ENCODE data around the gene CNKSR3.
A peak's percentile ranks its signal among the peaks of the same experiment; 100 is the strongest.

The CNKSR3 gene

GRCh38 chr6:154504102-154504501, 6.4 kb downstream of the CNKSR3 start:
- no peak overlapping the region for H3K4me3 ChIP-seq (ENCODE audit: low read depth, low read length)
- TF ChIP-seq, protein P1, sequence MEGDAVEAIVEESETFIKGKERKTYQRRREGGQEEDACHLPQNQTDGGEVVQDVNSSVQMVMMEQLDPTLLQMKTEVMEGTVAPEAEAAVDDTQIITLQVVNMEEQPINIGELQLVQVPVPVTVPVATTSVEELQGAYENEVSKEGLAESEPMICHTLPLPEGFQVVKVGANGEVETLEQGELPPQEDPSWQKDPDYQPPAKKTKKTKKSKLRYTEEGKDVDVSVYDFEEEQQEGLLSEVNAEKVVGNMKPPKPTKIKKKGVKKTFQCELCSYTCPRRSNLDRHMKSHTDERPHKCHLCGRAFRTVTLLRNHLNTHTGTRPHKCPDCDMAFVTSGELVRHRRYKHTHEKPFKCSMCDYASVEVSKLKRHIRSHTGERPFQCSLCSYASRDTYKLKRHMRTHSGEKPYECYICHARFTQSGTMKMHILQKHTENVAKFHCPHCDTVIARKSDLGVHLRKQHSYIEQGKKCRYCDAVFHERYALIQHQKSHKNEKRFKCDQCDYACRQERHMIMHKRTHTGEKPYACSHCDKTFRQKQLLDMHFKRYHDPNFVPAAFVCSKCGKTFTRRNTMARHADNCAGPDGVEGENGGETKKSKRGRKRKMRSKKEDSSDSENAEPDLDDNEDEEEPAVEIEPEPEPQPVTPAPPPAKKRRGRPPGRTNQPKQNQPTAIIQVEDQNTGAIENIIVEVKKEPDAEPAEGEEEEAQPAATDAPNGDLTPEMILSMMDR (IDR thresholded peaks at IDR 0.05; ENCODE audit: low read depth, low read length, missing control alignments) = no peak
- DNase-seq (ENCODE audit: low read depth) = no peak

DNA sequence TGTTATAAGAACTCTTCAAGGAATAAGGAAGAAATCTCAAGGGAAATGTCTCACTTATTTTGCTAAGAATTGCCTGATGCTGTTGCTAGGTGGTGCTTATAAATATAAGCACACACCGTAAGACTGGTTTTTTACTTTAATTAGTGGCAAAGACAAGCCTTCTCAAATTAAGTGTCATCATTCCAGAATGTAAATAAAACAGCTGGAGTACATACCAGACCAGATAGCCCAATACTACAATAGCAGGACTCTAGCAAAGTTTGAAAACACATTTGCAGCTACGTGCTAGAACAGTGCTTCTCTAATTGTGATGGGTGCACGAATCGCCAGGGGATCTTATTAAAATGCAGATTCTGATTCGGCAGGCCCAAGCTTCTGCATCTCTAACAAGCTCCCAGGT, 6.8 kb downstream of the CNKSR3 start:
- TF ChIP-seq, protein P1 (IDR thresholded peaks at IDR 0.05; ENCODE audit: low read depth, low read length, missing control alignments) = no peak
- no peak for DNase-seq (ENCODE audit: low read depth)
- no peak overlapping the region for H3K4me3 ChIP-seq (ENCODE audit: low read depth, low read length)

- H3K4me3 ChIP-seq (ENCODE audit: low read depth, low read length) = no peak overlapping the region
- TF ChIP-seq, protein P1 (IDR thresholded peaks at IDR 0.05; ENCODE audit: low read depth, low read length, missing control alignments) = no peak
- DNase-seq (ENCODE audit: low read depth) = no peak
Observed at GRCh38 chr6:154502553-154502952, 7.9 kb downstream of the CNKSR3 start.

GRCh38 chr6:154501578-154501868, 9.0 kb downstream of the CNKSR3 start:
- H3K4me3 ChIP-seq (ENCODE audit: low read depth, low read length) = no peak overlapping the region
- no peak for DNase-seq (ENCODE audit: low read depth)
- TF ChIP-seq, protein P1 (IDR thresholded peaks at IDR 0.05; ENCODE audit: low read depth, low read length, missing control alignments) = no peak

- no peak overlapping the region for H3K4me3 ChIP-seq (ENCODE audit: low read depth, low read length)
- DNase-seq (ENCODE audit: low read depth) = no peak
- TF ChIP-seq, protein P1 (IDR thresholded peaks at IDR 0.05; ENCODE audit: low read depth, low read length, missing control alignments) = peak; percentile 29
Observed at GRCh38 chr6:154500769-154501577, 9.5 kb downstream of the CNKSR3 start.

GRCh38 chr6:154499855-154500589, 10.5 kb downstream of the CNKSR3 start:
- no peak overlapping the region for H3K4me3 ChIP-seq (ENCODE audit: low read depth, low read length)
- no peak for DNase-seq (ENCODE audit: low read depth)
- TF ChIP-seq, protein P1 (IDR thresholded peaks at IDR 0.05; ENCODE audit: low read depth, low read length, missing control alignments) = no peak
